ENCODE measurements around the gene GABARAP. TPM values are rescaled to one million over a fixed set of nuclear protein-coding genes. Genes with fewer than 3 reads are reported as not detected.
A peak's percentile ranks its signal among the peaks of the same experiment; 100 is the strongest.

The GABARAP gene
- total and polyA plus RNA-seq, 2 of the 13 experiments (the other 11 are each of a cell fraction or from before 2014, with no cell fraction given): 161 to 310 TPM

DNA sequence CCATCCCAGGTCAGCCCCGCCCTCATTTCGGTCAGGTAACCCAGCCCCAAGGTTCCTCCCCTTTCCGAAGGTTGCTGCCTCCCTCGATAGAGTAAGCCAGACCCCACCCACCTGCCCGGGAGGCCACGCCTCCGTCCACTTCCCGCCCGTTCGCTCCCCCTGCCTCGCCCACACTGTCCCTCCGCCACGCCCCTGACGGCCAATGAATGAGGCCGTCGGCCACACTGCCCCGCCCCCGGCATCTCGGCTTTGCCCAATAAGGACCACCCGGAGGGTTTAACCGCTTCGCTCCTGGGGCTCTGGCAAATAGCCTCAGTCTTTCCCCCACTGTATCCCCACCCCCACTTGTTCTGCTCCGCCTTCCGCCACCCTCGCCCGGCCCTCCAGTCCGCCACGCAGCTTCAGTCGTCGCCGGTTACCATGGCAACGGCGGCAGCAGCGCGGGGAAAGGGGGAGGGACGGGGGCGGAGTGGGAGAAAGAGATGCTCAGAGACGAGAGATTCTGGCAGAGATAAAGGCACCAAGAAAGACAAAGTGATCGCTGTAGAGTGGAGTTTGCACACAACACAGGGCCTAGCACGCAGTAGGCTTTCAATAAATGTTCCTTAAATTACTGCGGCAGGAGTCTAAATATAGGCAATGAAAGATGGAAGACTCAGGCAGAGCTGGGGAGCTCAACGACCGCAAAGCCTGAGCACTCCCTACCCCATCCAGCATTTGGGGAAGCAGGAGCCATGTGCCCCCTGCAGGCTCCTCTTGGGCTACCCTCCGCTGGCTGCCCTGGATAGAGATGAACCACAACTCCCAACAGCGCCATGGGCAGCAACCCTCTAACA lies 27.7 kb downstream of the GABARAP start (continued):
- TF ChIP-seq, protein P1, sequence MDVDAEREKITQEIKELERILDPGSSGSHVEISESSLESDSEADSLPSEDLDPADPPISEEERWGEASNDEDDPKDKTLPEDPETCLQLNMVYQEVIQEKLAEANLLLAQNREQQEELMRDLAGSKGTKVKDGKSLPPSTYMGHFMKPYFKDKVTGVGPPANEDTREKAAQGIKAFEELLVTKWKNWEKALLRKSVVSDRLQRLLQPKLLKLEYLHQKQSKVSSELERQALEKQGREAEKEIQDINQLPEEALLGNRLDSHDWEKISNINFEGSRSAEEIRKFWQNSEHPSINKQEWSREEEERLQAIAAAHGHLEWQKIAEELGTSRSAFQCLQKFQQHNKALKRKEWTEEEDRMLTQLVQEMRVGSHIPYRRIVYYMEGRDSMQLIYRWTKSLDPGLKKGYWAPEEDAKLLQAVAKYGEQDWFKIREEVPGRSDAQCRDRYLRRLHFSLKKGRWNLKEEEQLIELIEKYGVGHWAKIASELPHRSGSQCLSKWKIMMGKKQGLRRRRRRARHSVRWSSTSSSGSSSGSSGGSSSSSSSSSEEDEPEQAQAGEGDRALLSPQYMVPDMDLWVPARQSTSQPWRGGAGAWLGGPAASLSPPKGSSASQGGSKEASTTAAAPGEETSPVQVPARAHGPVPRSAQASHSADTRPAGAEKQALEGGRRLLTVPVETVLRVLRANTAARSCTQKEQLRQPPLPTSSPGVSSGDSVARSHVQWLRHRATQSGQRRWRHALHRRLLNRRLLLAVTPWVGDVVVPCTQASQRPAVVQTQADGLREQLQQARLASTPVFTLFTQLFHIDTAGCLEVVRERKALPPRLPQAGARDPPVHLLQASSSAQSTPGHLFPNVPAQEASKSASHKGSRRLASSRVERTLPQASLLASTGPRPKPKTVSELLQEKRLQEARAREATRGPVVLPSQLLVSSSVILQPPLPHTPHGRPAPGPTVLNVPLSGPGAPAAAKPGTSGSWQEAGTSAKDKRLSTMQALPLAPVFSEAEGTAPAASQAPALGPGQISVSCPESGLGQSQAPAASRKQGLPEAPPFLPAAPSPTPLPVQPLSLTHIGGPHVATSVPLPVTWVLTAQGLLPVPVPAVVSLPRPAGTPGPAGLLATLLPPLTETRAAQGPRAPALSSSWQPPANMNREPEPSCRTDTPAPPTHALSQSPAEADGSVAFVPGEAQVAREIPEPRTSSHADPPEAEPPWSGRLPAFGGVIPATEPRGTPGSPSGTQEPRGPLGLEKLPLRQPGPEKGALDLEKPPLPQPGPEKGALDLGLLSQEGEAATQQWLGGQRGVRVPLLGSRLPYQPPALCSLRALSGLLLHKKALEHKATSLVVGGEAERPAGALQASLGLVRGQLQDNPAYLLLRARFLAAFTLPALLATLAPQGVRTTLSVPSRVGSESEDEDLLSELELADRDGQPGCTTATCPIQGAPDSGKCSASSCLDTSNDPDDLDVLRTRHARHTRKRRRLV (CRISPR knock-in tag; IDR thresholded peaks at IDR 0.05): no peak
- TF ChIP-seq, protein P2, sequence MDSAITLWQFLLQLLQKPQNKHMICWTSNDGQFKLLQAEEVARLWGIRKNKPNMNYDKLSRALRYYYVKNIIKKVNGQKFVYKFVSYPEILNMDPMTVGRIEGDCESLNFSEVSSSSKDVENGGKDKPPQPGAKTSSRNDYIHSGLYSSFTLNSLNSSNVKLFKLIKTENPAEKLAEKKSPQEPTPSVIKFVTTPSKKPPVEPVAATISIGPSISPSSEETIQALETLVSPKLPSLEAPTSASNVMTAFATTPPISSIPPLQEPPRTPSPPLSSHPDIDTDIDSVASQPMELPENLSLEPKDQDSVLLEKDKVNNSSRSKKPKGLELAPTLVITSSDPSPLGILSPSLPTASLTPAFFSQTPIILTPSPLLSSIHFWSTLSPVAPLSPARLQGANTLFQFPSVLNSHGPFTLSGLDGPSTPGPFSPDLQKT (CRISPR knock-in tag; IDR thresholded peaks at IDR 0.05; ENCODE audit: borderline replicate concordance): no peak
- TF ChIP-seq PPARG (CRISPR knock-in tag; conservative IDR thresholded peaks at IDR 0.05) (no peak), RCOR2 (CRISPR knock-in tag; IDR thresholded peaks at IDR 0.05) (no peak), ZFP1 (CRISPR knock-in tag; IDR thresholded peaks at IDR 0.05) (no peak), ZNF816 (CRISPR knock-in tag; IDR thresholded peaks at IDR 0.05; ENCODE audit: borderline replicate concordance) (no peak), TBX3 (IDR thresholded peaks at IDR 0.05; ENCODE audit: borderline replicate concordance) (no peak), ZSCAN29 (CRISPR knock-in tag; conservative IDR thresholded peaks at IDR 0.05) (peak; percentile 20; the same call in 1 of the 2 replicates), TEAD3 (CRISPR knock-in tag; optimal IDR thresholded peaks at IDR 0.05; ENCODE audit: borderline replicate concordance) (peak; percentile 19), FOXA1 (IDR thresholded peaks at IDR 0.05) (no peak), FOXA1 (CRISPR knock-in tag; IDR thresholded peaks at IDR 0.05) (no peak), GATAD2A (CRISPR knock-in tag; IDR thresholded peaks at IDR 0.05) (no peak), HOXA9 (CRISPR knock-in tag; IDR thresholded peaks at IDR 0.05; ENCODE audit: borderline replicate concordance) (no peak), RORA (CRISPR knock-in tag; IDR thresholded peaks at IDR 0.05) (no peak), TEAD2 (CRISPR knock-in tag; IDR thresholded peaks at IDR 0.05) (no peak), ZNF207 (IDR thresholded peaks at IDR 0.05; ENCODE audit: borderline replicate concordance) (no peak), ZNF350 (CRISPR knock-in tag; IDR thresholded peaks at IDR 0.05; ENCODE audit: borderline replicate concordance, low read depth) (peak; percentile 56; the same call in 1 of the 2 replicates)
- TF ChIP-seq, protein P3, sequence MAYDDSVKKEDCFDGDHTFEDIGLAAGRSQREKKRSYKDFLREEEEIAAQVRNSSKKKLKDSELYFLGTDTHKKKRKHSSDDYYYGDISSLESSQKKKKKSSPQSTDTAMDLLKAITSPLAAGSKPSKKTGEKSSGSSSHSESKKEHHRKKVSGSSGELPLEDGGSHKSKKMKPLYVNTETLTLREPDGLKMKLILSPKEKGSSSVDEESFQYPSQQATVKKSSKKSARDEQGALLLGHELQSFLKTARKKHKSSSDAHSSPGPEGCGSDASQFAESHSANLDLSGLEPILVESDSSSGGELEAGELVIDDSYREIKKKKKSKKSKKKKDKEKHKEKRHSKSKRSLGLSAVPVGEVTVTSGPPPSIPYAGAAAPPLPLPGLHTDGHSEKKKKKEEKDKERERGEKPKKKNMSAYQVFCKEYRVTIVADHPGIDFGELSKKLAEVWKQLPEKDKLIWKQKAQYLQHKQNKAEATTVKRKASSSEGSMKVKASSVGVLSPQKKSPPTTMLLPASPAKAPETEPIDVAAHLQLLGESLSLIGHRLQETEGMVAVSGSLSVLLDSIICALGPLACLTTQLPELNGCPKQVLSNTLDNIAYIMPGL (CRISPR knock-in tag; IDR thresholded peaks at IDR 0.05; ENCODE audit: borderline replicate concordance in 1 of 2, low read depth in 1 of 2): peak; percentile 8 to 62; a peak in 3 of 4 replicates
- TF ChIP-seq, protein P4, sequence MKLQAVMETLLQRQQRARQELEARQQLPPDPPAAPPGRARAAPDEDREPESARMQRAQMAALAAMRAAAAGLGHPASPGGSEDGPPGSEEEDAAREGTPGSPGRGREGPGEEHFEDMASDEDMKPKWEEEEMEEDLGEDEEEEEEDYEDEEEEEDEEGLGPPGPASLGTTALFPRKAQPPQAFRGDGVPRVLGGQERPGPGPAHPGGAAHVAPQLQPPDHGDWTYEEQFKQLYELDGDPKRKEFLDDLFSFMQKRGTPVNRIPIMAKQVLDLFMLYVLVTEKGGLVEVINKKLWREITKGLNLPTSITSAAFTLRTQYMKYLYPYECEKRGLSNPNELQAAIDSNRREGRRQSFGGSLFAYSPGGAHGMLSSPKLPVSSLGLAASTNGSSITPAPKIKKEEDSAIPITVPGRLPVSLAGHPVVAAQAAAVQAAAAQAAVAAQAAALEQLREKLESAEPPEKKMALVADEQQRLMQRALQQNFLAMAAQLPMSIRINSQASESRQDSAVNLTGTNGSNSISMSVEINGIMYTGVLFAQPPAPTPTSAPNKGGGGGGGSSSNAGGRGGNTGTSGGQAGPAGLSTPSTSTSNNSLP (IDR thresholded peaks at IDR 0.05; ENCODE audit: low read depth, low read length): no peak
